HG03095 (cell line): ENCODE data around the gene GARIN1A.
"Not testable (repeated sequence)": the region's sequence is repeated elsewhere in the genome, so short reads cannot be mapped to it uniquely, and the experiment has no call there.

Experiments
- ATAC-seq: cut with Tn5 transposase; IDR thresholded peaks from one replicate; pipeline ENCODE4 v1.9.1; 2021; ENCODE audit warnings: moderate library complexity; ENCODE audit not compliant: unreplicated experiment

The GARIN1A gene

GRCh38 chr7:128671992-128672391, at the start of gene GARIN1A:
TSS of gene GARIN1A (plus strand) at chr7:128672292. CDS start at chr7:128672398, 106 bp downstream.
- no peak for ATAC-seq

GRCh38 chr7:128627124-128627523, 45.0 kb upstream of the GARIN1A start:
- ATAC-seq: not testable (repeated sequence)

- not testable (repeated sequence) for ATAC-seq
Observed at GRCh38 chr7:128633915-128634314, 38.2 kb upstream of the GARIN1A start.

GRCh38 chr7:128645206-128645605, 26.9 kb upstream of the GARIN1A start:
- ATAC-seq: not testable (repeated sequence)

- not testable (repeated sequence) for ATAC-seq
Observed at GRCh38 chr7:128645844-128646243, 26.2 kb upstream of the GARIN1A start.

- not testable (repeated sequence) for ATAC-seq
Observed at GRCh38 chr7:128646877-128647276, 25.2 kb upstream of the GARIN1A start.

GRCh38 chr7:128651096-128651495, 21.0 kb upstream of the GARIN1A start:
- ATAC-seq: not testable (repeated sequence)

GRCh38 chr7:128652606-128653005, 19.5 kb upstream of the GARIN1A start:
- ATAC-seq: not testable (repeated sequence)

GRCh38 chr7:128653197-128653596, 18.9 kb upstream of the GARIN1A start:
- not testable (repeated sequence) for ATAC-seq

- not testable (repeated sequence) for ATAC-seq
Observed at GRCh38 chr7:128654080-128654479, 18.0 kb upstream of the GARIN1A start.

GRCh38 chr7:128654501-128654900, 17.6 kb upstream of the GARIN1A start:
- not testable (repeated sequence) for ATAC-seq

- not testable (repeated sequence) for ATAC-seq
Observed at GRCh38 chr7:128658428-128658827, 13.7 kb upstream of the GARIN1A start.

GRCh38 chr7:128660596-128660995, 11.5 kb upstream of the GARIN1A start:
- ATAC-seq: no peak

GRCh38 chr7:128661446-128661845, 10.6 kb upstream of the GARIN1A start:
- no peak for ATAC-seq

GRCh38 chr7:128662091-128662490, 10.0 kb upstream of the GARIN1A start:
- ATAC-seq: no peak

GRCh38 chr7:128663223-128663622, 8.9 kb upstream of the GARIN1A start:
- ATAC-seq: not testable (repeated sequence)

GRCh38 chr7:128665057-128665456, 7.0 kb upstream of the GARIN1A start:
- no peak for ATAC-seq

- no peak for ATAC-seq
Observed at GRCh38 chr7:128666200-128666599, 5.9 kb upstream of the GARIN1A start.

- no peak for ATAC-seq
Observed at GRCh38 chr7:128672927-128673517, 930 bp downstream of the GARIN1A start.

GRCh38 chr7:128673571-128673970, 1.5 kb downstream of the GARIN1A start:
- ATAC-seq: no peak

- ATAC-seq: no peak
Observed at GRCh38 chr7:128676665-128677064, 4.6 kb downstream of the GARIN1A start.

GRCh38 chr7:128679920-128680319, 7.8 kb downstream of the GARIN1A start:
- ATAC-seq: no peak
